IMR-90 (cell line): ENCODE data around the gene HS6ST3. TPM values are rescaled to one million over a fixed set of nuclear protein-coding genes. Genes with fewer than 3 reads are reported as not detected.

ENCODE experiments used
- ATAC-seq: fragments of 200-7000 bp; cut with Tn5 transposase; 2 replicates; pipeline ENCODE4 v1.9.1; 2020; ENCODE audit warnings: low read depth, mild to moderate bottlenecking, moderate library complexity
- BruUV-seq: library from RNA; stranded (reverse); fragments of 400-500 nt; replicated peaks from 2 replicates; lab custom pipeline; 2021; lab: Mats Ljungman, UMichigan
- CTCF ChIA-PET: fragments of 300-600 bp; formaldehyde crosslinking; extraction: SDS; loops from one replicate; lab custom pipeline; 2021; ENCODE audit warnings: antibody characterized with exemption; lab: Yijun Ruan, JAX
- POLR2A ChIA-PET: fragments of 300-600 bp; sonication (Branson Sonifier 250); formaldehyde crosslinking; loops from one replicate; lab custom pipeline; 2022; ENCODE audit warnings: antibody characterized with exemption; ENCODE audit not compliant: unreplicated experiment; lab: Charles Lee
- DNase-seq: peaks from one replicate; pipeline ENCODE4 v3.0.0; 2013
- H2AFZ ChIP-seq: replicated peaks from 2 replicates; pipeline ENCODE3; 2013; ENCODE audit warnings: low read length, mild to moderate bottlenecking; ENCODE audit not compliant: poor library complexity
- H2AK5ac ChIP-seq: 2 replicates; pipeline ENCODE4 v1.6.1; 2013; ENCODE audit warnings: low read depth, low read length, inconsistent platforms
- H2AK9ac ChIP-seq: replicated peaks from 2 replicates; pipeline ENCODE3; 2013; ENCODE audit warnings: mild to moderate bottlenecking, low read depth, low read length, moderate library complexity; ENCODE audit not compliant: poor library complexity
- H2BK120ac ChIP-seq: 2 replicates; pipeline ENCODE4 v1.6.1; 2013; ENCODE audit warnings: low read depth, low read length, inconsistent platforms
- H2BK15ac ChIP-seq: 3 replicates; pipeline ENCODE4 v1.6.1; 2013; ENCODE audit warnings: low read depth, low read length, inconsistent platforms
- H2BK20ac ChIP-seq: 2 replicates; pipeline ENCODE4 v1.6.1; 2013; ENCODE audit warnings: low read depth, mild to moderate bottlenecking, inconsistent platforms, low read length, moderate library complexity
- H2BK5ac ChIP-seq: 2 replicates; pipeline ENCODE4 v1.6.1; 2013; ENCODE audit warnings: mild to moderate bottlenecking, low read depth, low read length, inconsistent platforms; ENCODE audit not compliant: poor library complexity, severe bottlenecking
- H3K14ac ChIP-seq: replicated peaks from 2 replicates; pipeline ENCODE4 v1.6.1; 2013; ENCODE audit warnings: low read depth, low read length, inconsistent platforms
- H3K18ac ChIP-seq: 2 replicates; pipeline ENCODE4 v1.6.1; 2013; ENCODE audit warnings: low read depth, low read length, control low read depth
- H3K23ac ChIP-seq: 2 replicates; pipeline ENCODE4 v1.6.1; 2013; ENCODE audit warnings: low read depth, low read length, inconsistent platforms
- H3K27ac ChIP-seq: 2 replicates; pipeline ENCODE4 v1.5.1; 2013; ENCODE audit warnings: mild to moderate bottlenecking, control low read depth, low read length; ENCODE audit not compliant: insufficient read depth
- H3K27me3 ChIP-seq: 2 replicates; pipeline ENCODE4 v1.6.1; 2013; ENCODE audit warnings: low read length; ENCODE audit not compliant: control insufficient read depth, insufficient read depth
- H3K36me3 ChIP-seq: 2 replicates; pipeline ENCODE4 v1.6.1; 2013; ENCODE audit warnings: low read length, mixed read lengths; ENCODE audit not compliant: control insufficient read depth, insufficient read depth
- H3K4ac ChIP-seq: 2 replicates; pipeline ENCODE4 v1.6.1; 2013; ENCODE audit warnings: low read depth, low read length, inconsistent platforms
- H3K4me1 ChIP-seq: 2 replicates; pipeline ENCODE4 v1.6.1; 2013; ENCODE audit warnings: low read length, mixed read lengths; ENCODE audit not compliant: control insufficient read depth, insufficient read depth
- H3K4me2 ChIP-seq: 2 replicates; pipeline ENCODE4 v1.6.1; 2013; ENCODE audit warnings: low read depth, mild to moderate bottlenecking, control low read depth, low read length, moderate library complexity
- H3K4me3 ChIP-seq: 2 replicates; pipeline ENCODE4 v1.5.1; 2013; ENCODE audit warnings: low read depth, mild to moderate bottlenecking, control low read depth, low read length, moderate library complexity; ENCODE audit not compliant: insufficient read depth
- H3K56ac ChIP-seq: 2 replicates; pipeline ENCODE4 v1.6.1; 2013; ENCODE audit warnings: low read length, inconsistent platforms; ENCODE audit not compliant: insufficient read depth; ENCODE audit errors: extremely low read depth
- H3K79me1 ChIP-seq, 2 experiments: 2 replicates each; pipeline ENCODE4 v1.6.1; 2013; ENCODE audit warnings: low read length in 2 of 2, inconsistent platforms in 1 of 2, low read depth in 1 of 2
- H3K9ac ChIP-seq: 2 replicates; pipeline ENCODE4 v1.6.1; 2013; ENCODE audit warnings: low read depth, low read length, control low read depth
- H3K9me1 ChIP-seq: 2 replicates; pipeline ENCODE4 v1.6.1; 2013; ENCODE audit warnings: low read length, inconsistent platforms; ENCODE audit not compliant: insufficient read depth
- H3K9me3 ChIP-seq: 2 replicates; pipeline ENCODE4 v1.6.1; 2013; ENCODE audit warnings: low read length; ENCODE audit not compliant: control insufficient read depth, insufficient read depth
- H4K20me1 ChIP-seq: 2 replicates; pipeline ENCODE4 v1.6.1; 2013; ENCODE audit warnings: low read length, inconsistent platforms; ENCODE audit not compliant: insufficient read depth
- H4K5ac ChIP-seq: 2 replicates; pipeline ENCODE4 v1.6.1; 2013; ENCODE audit warnings: mild to moderate bottlenecking, low read depth, low read length, control low read depth
- H4K8ac ChIP-seq, 2 experiments: 2 replicates each; pipeline ENCODE4 v1.6.1; 2013; ENCODE audit warnings: low read depth in 2 of 2, low read length in 2 of 2, control low read depth in 1 of 2, inconsistent platforms in 1 of 2
- H4K91ac ChIP-seq: 2 replicates; pipeline ENCODE4 v1.6.1; 2013; ENCODE audit warnings: low read depth, low read length, inconsistent platforms; ENCODE audit not compliant: insufficient read depth
- BHLHE40 ChIP-seq: fragments of 150-350 bp; IDR thresholded peaks from 2 replicates; pipeline ENCODE4 v1.6.1; 2016; ENCODE audit warnings: mild to moderate bottlenecking, low read depth, low read length
- CTCF ChIP-seq: conservative IDR thresholded peaks from 2 replicates; pipeline ENCODE4 v1.5.1; 2012; ENCODE audit warnings: mild to moderate bottlenecking, low read depth, low read length, improper control_type of control experiment
- FOS ChIP-seq: fragments of 150-350 bp; IDR thresholded peaks from 2 replicates; pipeline ENCODE4 v1.6.1; 2016; ENCODE audit warnings: low read depth, low read length
- MAFK ChIP-seq: IDR thresholded peaks from 2 replicates; pipeline ENCODE4 v1.6.1; 2012; ENCODE audit warnings: low read depth, low read length, improper control_type of control experiment
- MXI1 ChIP-seq: IDR thresholded peaks from 2 replicates; pipeline ENCODE4 v1.6.1; 2012; ENCODE audit warnings: low read depth, mild to moderate bottlenecking, low read length, moderate library complexity, borderline replicate concordance
- RCOR1 ChIP-seq: IDR thresholded peaks from 2 replicates; pipeline ENCODE4 v1.6.1; 2012; ENCODE audit warnings: mild to moderate bottlenecking, low read length, improper control_type of control experiment; ENCODE audit not compliant: insufficient replicate concordance
- WGBS, 2 experiments: methylation state at CpG; one replicate each; pipeline versions ENCODE4 v1.1.5 to v1.1.7; 2013; ENCODE audit warnings: missing lambda C conversion rate in 2 of 2; ENCODE audit not compliant: insufficient read length in 1 of 2; ENCODE audit errors: extremely low coverage in 2 of 2; 5-methylcytosine and 5-hydroxymethylcytosine counted together
- dilution Hi-C: fragments of 300-500 bp; cut with HindIII; formaldehyde crosslinking; loops from one replicate; pipeline ENCODE4 v1.14.3; 2018; ENCODE audit warnings: low sequenced_read_pairs; ENCODE audit not compliant: unreplicated experiment
- in situ Hi-C: fragments of 300-500 bp; cut with MboI; formaldehyde crosslinking; loops from 3 replicates; pipeline ENCODE4 v1.14.3; 2019; ENCODE audit warnings: low sequenced_read_pairs, inconsistent platforms, mixed read lengths
- intact Hi-C: fragments of 100-400 bp; cut with micrococcal nuclease; formaldehyde crosslinking; loops from 2 replicates; pipeline ENCODE4 v1.10.0; 2022
- polyA plus RNA-seq, 3 experiments: library from polyadenylated mRNA; depleted of rRNA; stranded (reverse); fragments of >200 nt; gene quantifications; 2 replicates each; pipeline ENCODE4 v1.2.3, GENCODE V29; 2012; ENCODE audit warnings: low replicate concordance in 1 of 3
- total RNA-seq: library from RNA; depleted of rRNA; stranded (reverse); fragments of >200 nt; gene quantifications from 2 replicates; pipeline ENCODE4 v1.2.3, GENCODE V29; 2012

HS6ST3 gene
- total and polyA plus RNA-seq, 2 of the 4 experiments (the other 2 are of a cell fraction), result not detected

- Histone ChIP-seq H2AFZ (no peak overlapping the region), H2AK5ac (no peak overlapping the region), H2AK9ac (no peak overlapping the region), H2BK20ac (no peak overlapping the region), H3K36me3 (no peaks in the 10 kb centered on the region), H3K4me2 (no peak overlapping the region), H4K20me1 (no peaks in the 10 kb centered on the region), H3K56ac (no peak overlapping the region), H3K27ac (no peak overlapping the region), H3K4me3 (no peak overlapping the region), H3K4me1 (no peaks in the 10 kb centered on the region), H3K9me1 (no peaks in the 10 kb centered on the region), H3K14ac (no peak overlapping the region), H2BK5ac (no peak overlapping the region), H3K9me3 (no peaks in the 10 kb centered on the region), H2BK120ac (no peak overlapping the region), H2BK15ac (no peak overlapping the region), H4K5ac (no peak overlapping the region), H3K23ac (no peak overlapping the region), H3K18ac (no peak overlapping the region), H3K79me1 (no peaks in the 10 kb centered on the region), H3K9ac (no peak overlapping the region), H3K27me3 (no peaks in the 10 kb centered on the region), H4K8ac (no peak overlapping the region), H3K4ac (no peak overlapping the region), H4K91ac (no peak overlapping the region)
- intact Hi-C loops, result no loop called here
- ChIA-PET POLR2A (no interaction called here), CTCF (no interaction called here)
- in situ Hi-C loops, result no loop called here
- ATAC-seq (no peak), DNase-seq (no peak)
- WGBS, 2 experiments, result no CpG with 5 or more reads among the region's 2 CpGs
- dilution Hi-C loops, result no loop called here
- BruUV-seq, result no TSS peak
- TF ChIP-seq RCOR1 (no peak), BHLHE40 (no peak), MAFK (no peak), MXI1 (no peak), CTCF (no peak), FOS (no peak)
Measured at GRCh38 chr13:96159725-96160124, 69.8 kb downstream of the HS6ST3 start.
